Panc1 (cell line): ENCODE measurements around the gene TM4SF4. TPM values are rescaled to one million over a fixed set of nuclear protein-coding genes. Genes with fewer than 3 reads are reported as not detected.

ENCODE experiments used
- ATAC-seq: fragments of 200-7000 bp; cut with Tn5 transposase; 2 replicates; pipeline ENCODE4 v1.9.1; 2020; ENCODE audit warnings: mild to moderate bottlenecking, moderate library complexity
- BruUV-seq: library from RNA; stranded (reverse); fragments of 400-500 nt; replicated peaks from 2 replicates; lab custom pipeline; 2021; lab: Mats Ljungman, UMichigan
- CTCF ChIA-PET: fragments of 300-600 bp; sonication (Branson Sonifier 250); formaldehyde crosslinking; loops from one replicate; lab custom pipeline; 2022; ENCODE audit warnings: antibody characterized with exemption; lab: Charles Lee
- POLR2A ChIA-PET: fragments of 300-600 bp; sonication (Branson Sonifier 250); formaldehyde crosslinking; loops from one replicate; lab custom pipeline; 2022; ENCODE audit warnings: antibody characterized with exemption; lab: Charles Lee
- DNase-seq: peaks from one replicate; pipeline ENCODE4 v3.0.0-alpha.2; 2010; ENCODE audit warnings: low read depth, low spot score
- H3K27ac ChIP-seq: 2 replicates; pipeline ENCODE4 v1.5.1; 2011; ENCODE audit warnings: mild to moderate bottlenecking, low read length, inconsistent platforms
- H3K27me3 ChIP-seq: fragments of 200-500 bp; sonication (Bioruptor generic); 2 replicates; pipeline ENCODE4 v1.6.0; 2014; ENCODE audit warnings: low read length, inconsistent platforms; ENCODE audit not compliant: control insufficient read depth, insufficient read depth
- H3K36me3 ChIP-seq: fragments of 200-500 bp; sonication (Bioruptor generic); 2 replicates; pipeline ENCODE4 v1.5.1; 2014; ENCODE audit warnings: inconsistent platforms, mild to moderate bottlenecking, low read length, moderate library complexity; ENCODE audit not compliant: control insufficient read depth, insufficient read depth
- H3K4me1 ChIP-seq: 2 replicates; pipeline ENCODE4 v1.5.1; 2011; ENCODE audit warnings: inconsistent platforms, mild to moderate bottlenecking, low read length, moderate library complexity; ENCODE audit not compliant: control insufficient read depth, insufficient read depth
- H3K4me3 ChIP-seq, 2 experiments: 2 replicates each; pipeline ENCODE4 v1.5.1; 2011 to 2012; ENCODE audit warnings: low read depth in 2 of 2, low read length in 2 of 2, mild to moderate bottlenecking in 2 of 2, inconsistent platforms in 1 of 2, moderate library complexity in 1 of 2
- H3K9me3 ChIP-seq: fragments of 200-500 bp; sonication (Bioruptor generic); 2 replicates; pipeline ENCODE4 v1.5.1; 2014; ENCODE audit warnings: low read depth, mild to moderate bottlenecking, inconsistent platforms, low read length, moderate library complexity; ENCODE audit not compliant: control insufficient read depth, insufficient read depth
- POLR2AphosphoS5 ChIP-seq: IDR thresholded peaks from 2 replicates; pipeline ENCODE4 v1.6.1; 2012; ENCODE audit warnings: mild to moderate bottlenecking, low read depth, low read length, moderate library complexity
- SIN3A ChIP-seq: IDR thresholded peaks from 2 replicates; pipeline ENCODE4 v1.6.1; 2012; ENCODE audit warnings: low read depth, mild to moderate bottlenecking, low read length, moderate library complexity, borderline replicate concordance; ENCODE audit not compliant: insufficient read depth
- TCF7L2 ChIP-seq: IDR thresholded peaks from 2 replicates; pipeline ENCODE4 v1.6.1; 2011; ENCODE audit warnings: mild to moderate bottlenecking, low read depth, low read length, inconsistent platforms
- in situ Hi-C: cut with HindIII; loops from 2 replicates; pipeline ENCODE4 v1.10.0; 2016; ENCODE audit warnings: low sequenced_read_pairs, low pct_unique_long_range_greater_than_20kb
- intact Hi-C: fragments of 100-400 bp; cut with micrococcal nuclease; formaldehyde crosslinking; loops from one replicate; pipeline ENCODE4 v1.10.0; 2022; ENCODE audit not compliant: unreplicated experiment
- total RNA-seq: library from RNA; stranded (reverse); gene quantifications from one replicate; pipeline ENCODE4 v1.2.1, GENCODE V29; 2021; ENCODE audit not compliant: unreplicated experiment
- TF ChIP-seq, protein P1 (sequence below): fragments of 450-650 bp; IDR thresholded peaks from 2 replicates; pipeline ENCODE4 v1.5.1; 2017; ENCODE audit warnings: mild to moderate bottlenecking
- TF ChIP-seq, protein P2 (sequence below), 2 experiments: IDR thresholded peaks; 2 replicates each; pipeline ENCODE4 v1.6.1; 2011 to 2012; ENCODE audit warnings: low read depth in 2 of 2, control low read depth in 1 of 2, low read length in 1 of 2, mild to moderate bottlenecking in 1 of 2, moderate library complexity in 1 of 2; ENCODE audit not compliant: insufficient read depth in 1 of 2

The TM4SF4 gene
- total RNA-seq, 1 experiment from 2014 or later: 0.46 TPM

GRCh38 chr3:149486726-149487125 is 12.2 kb downstream of the TM4SF4 start:
- TF ChIP-seq TCF7L2: no peak
- intact Hi-C loops: loop anchor here (10.0 kb wide), 1 partner anchor 532 kb away; no protein-coding TSS in a partner anchor
- BruUV-seq: no TSS peak
- H3K4me3 ChIP-seq: no peak overlapping the region
- no peaks in the 10 kb centered on the region for H3K27me3 ChIP-seq
- in situ Hi-C loops: no loop called here
- H3K9me3 ChIP-seq: peaks cover 7% of the 10 kb centered on the region; the same call in 1 of the 2 replicates
- ATAC-seq: no peak
- ChIA-PET CTCF (no interaction called here), POLR2A (no interaction called here)
- H3K27ac ChIP-seq: peak overlapping the region; percentile 84; the same call in 1 of the 2 replicates
- H3K4me1 ChIP-seq: peaks cover 7% of the 10 kb centered on the region; the same call in 1 of the 2 replicates
- DNase-seq: no peak
- no peaks in the 10 kb centered on the region for H3K36me3 ChIP-seq

DNA sequence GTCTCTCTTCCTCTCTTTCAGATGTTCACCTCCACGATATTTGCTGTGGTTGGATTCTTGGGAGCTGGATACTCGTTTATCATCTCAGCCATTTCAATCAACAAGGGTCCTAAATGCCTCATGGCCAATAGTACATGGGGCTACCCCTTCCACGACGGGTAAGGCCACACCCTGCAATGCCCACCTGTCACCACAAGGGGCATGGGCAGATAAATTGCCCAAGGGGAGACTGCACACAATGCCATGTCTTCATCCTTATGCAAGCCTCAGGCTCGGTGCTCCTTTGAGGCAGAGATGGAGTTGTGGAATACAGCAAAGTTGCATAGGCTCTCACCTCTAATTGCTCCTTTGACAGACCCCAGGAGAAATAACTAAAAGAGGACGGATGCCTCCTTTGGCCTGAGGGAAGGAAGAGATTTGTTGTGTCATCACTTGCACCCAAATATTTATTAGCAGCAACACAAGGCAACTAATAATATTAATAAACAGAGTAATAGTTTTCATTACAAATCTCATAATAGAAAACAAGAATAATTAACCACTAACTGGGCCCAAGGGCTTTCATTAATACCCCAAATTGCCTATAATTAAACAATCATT is 13.2 kb downstream of the TM4SF4 start:
- H3K36me3 ChIP-seq: no peaks in the 10 kb centered on the region
- intact Hi-C loops (loop anchor here (2.0 to 10.0 kb wide), 2 partner anchors 367 to 533 kb away; no protein-coding TSS in a partner anchor), in situ Hi-C loops (no loop called here)
- POLR2A ChIA-PET: no interaction called here
- DNase-seq (no peak), ATAC-seq (0 out of 2 replicates have a peak, but pooled peaks have one; percentile 28)
- H3K27me3 ChIP-seq: no peaks in the 10 kb centered on the region
- BruUV-seq: no TSS peak
- no peak overlapping the region for H3K4me3 ChIP-seq
- TF ChIP-seq, protein P1, sequence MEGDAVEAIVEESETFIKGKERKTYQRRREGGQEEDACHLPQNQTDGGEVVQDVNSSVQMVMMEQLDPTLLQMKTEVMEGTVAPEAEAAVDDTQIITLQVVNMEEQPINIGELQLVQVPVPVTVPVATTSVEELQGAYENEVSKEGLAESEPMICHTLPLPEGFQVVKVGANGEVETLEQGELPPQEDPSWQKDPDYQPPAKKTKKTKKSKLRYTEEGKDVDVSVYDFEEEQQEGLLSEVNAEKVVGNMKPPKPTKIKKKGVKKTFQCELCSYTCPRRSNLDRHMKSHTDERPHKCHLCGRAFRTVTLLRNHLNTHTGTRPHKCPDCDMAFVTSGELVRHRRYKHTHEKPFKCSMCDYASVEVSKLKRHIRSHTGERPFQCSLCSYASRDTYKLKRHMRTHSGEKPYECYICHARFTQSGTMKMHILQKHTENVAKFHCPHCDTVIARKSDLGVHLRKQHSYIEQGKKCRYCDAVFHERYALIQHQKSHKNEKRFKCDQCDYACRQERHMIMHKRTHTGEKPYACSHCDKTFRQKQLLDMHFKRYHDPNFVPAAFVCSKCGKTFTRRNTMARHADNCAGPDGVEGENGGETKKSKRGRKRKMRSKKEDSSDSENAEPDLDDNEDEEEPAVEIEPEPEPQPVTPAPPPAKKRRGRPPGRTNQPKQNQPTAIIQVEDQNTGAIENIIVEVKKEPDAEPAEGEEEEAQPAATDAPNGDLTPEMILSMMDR: peak; percentile 54
- TF ChIP-seq, protein P2, sequence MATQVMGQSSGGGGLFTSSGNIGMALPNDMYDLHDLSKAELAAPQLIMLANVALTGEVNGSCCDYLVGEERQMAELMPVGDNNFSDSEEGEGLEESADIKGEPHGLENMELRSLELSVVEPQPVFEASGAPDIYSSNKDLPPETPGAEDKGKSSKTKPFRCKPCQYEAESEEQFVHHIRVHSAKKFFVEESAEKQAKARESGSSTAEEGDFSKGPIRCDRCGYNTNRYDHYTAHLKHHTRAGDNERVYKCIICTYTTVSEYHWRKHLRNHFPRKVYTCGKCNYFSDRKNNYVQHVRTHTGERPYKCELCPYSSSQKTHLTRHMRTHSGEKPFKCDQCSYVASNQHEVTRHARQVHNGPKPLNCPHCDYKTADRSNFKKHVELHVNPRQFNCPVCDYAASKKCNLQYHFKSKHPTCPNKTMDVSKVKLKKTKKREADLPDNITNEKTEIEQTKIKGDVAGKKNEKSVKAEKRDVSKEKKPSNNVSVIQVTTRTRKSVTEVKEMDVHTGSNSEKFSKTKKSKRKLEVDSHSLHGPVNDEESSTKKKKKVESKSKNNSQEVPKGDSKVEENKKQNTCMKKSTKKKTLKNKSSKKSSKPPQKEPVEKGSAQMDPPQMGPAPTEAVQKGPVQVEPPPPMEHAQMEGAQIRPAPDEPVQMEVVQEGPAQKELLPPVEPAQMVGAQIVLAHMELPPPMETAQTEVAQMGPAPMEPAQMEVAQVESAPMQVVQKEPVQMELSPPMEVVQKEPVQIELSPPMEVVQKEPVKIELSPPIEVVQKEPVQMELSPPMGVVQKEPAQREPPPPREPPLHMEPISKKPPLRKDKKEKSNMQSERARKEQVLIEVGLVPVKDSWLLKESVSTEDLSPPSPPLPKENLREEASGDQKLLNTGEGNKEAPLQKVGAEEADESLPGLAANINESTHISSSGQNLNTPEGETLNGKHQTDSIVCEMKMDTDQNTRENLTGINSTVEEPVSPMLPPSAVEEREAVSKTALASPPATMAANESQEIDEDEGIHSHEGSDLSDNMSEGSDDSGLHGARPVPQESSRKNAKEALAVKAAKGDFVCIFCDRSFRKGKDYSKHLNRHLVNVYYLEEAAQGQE (IDR thresholded peaks at IDR 0.05; ENCODE audit: insufficient read depth in 1 of 2, low read depth in 2 of 2, low read length in 1 of 2): no peak
- no peak for TF ChIP-seq POLR2AphosphoS5
- TF ChIP-seq TCF7L2: no peak
- no peak for TF ChIP-seq SIN3A
- peaks cover 7% of the 10 kb centered on the region; the same call in 1 of the 2 replicates for H3K9me3 ChIP-seq
- CTCF ChIA-PET: interaction anchor here (0.8 to 1.0 kb wide), 2 partner anchors 14 to 97 kb away, joined by 3 read pairs; no protein-coding TSS in a partner anchor
- H3K27ac ChIP-seq: peak overlapping the region; percentile 84; the same call in 1 of the 2 replicates
- 0 out of 2 replicates have a peak, but pooled peaks cover 7% of the 10 kb centered on the region for H3K4me1 ChIP-seq
